ENCODE measurements around the gene SERINC3. TPM values are rescaled to one million over a fixed set of nuclear protein-coding genes. Genes with fewer than 3 reads are reported as not detected.

SERINC3 gene
- total RNA-seq, 1 donor from 2014 or later, result 84.4 TPM

DNA sequence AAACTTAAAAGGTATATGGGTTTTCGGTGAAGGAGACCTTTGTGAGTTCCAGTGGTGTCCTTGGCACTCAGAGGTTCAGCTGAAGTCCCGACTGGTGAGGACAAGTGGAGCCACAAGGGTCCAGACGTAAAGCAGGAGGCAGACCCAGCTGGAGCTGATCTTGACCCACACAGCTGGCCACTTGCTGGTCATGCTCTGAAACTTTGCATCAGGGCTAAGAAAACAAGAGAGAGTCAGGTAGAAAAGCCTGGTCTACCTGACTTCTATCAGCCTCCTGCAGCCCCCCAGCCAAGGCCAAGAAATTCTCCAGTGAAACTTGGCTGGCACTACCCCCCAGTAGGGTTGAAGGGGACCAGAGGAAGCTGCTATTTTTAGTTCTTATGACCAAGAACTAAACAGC is 21.6 kb downstream of the SERINC3 start:
- ATAC-seq (ENCODE audit: poor library complexity), result no peak
- no peak for DNase-seq
- intact Hi-C loops (cut with DNase I), result no loop called here

DNA sequence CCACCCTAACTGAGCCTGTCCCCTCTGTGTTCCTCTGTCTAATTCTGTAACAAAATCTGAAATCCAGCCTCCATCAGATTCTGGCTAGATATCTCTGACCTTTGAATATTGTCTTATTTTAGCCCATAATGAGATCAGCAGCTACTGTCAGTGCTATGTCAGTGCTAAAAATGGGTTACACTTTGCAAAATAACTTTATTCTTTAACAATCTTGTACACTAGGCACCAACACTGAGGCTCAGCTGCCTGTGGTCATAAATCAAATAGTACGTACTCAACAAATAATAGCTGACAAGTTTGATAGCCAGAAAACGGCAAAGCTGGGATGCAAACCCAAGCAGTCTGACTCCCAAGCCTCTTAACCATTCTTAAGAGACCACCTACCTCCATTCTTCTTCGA is 24.1 kb downstream of the SERINC3 start:
- ATAC-seq (ENCODE audit: poor library complexity), result no peak
- intact Hi-C loops (cut with DNase I), result no loop called here

DNA sequence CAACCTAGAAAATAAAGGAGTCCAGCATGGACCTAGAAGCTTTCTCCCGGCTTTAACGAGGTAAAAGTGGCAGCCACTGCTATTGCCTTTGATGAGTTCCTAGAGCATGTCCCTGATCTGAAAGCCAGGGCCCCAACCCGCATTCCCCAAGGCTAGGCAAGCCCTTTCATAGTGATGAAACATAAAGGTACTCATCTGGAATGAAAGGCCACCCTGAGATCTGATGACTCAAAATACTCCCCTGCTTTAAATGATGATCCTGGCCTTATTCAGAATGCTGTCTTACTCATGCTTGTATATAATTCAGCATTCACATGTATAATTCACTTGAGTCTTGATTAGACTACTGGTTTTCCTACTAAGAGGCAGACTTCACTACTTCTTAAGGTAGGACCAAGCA is 24.9 kb downstream of the SERINC3 start:
- DNase-seq, result no peak
- ATAC-seq (ENCODE audit: poor library complexity), result no peak
- intact Hi-C loops (cut with DNase I), result no loop called here

More for the DNA sequence above, 24.1 kb downstream of the SERINC3 start:
- DNase-seq, result no peak

DNA sequence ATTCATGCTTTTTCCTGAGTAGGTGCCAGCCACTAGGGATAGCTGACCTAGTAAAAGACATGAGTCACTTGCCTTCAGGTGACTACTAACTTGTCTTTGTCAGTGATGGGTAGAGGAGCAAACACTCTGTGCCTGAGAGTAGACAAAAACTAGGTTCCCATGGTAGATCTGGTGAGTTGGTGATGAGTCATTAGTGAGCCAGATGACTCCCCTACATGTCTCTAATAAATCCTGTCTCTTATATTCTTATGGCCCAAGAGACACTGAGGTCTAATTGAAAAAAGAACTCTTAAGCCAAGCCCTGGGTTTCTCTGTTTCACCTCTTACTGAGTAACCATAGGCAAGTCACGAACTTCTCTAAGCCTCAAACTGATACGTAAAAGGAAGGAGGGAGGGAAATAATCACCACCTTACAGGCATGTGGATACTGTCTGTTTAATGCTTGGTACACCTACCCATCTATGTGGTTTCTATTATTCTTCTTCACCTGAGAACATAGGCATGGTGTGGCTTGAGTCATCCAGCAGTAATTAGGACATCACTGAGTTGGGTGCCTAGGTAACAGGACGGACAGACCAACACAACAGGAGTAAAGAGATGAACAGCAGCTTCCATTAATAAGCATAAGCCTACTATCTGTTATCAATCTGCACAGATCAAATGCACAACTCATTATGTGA is 25.9 kb downstream of the SERINC3 start:
- intact Hi-C loops (cut with DNase I), result no loop called here
- ATAC-seq (ENCODE audit: poor library complexity) (no peak), DNase-seq (no peak)

DNA sequence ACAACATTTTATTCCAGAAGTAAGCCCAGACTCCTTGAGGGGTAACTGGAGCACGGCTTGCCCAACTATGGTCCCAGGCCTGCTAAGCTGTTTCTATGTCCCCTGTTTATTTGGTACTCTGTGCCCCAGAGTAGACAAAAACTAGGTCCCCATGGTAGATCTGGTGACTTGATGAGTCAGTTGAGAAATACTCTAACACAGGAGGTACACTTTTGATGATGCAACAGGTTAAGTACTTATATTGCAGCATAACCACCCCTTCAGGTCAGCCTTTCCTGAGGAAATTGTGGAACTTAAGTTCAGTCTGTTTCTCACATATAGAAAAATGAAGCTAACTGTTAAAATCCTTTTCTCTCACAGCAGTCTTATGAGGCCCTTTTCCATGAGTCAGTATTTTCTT is 26.6 kb downstream of the SERINC3 start:
- DNase-seq, result no peak
- no peak for ATAC-seq (ENCODE audit: poor library complexity)
- intact Hi-C loops (cut with DNase I), result no loop called here

DNA sequence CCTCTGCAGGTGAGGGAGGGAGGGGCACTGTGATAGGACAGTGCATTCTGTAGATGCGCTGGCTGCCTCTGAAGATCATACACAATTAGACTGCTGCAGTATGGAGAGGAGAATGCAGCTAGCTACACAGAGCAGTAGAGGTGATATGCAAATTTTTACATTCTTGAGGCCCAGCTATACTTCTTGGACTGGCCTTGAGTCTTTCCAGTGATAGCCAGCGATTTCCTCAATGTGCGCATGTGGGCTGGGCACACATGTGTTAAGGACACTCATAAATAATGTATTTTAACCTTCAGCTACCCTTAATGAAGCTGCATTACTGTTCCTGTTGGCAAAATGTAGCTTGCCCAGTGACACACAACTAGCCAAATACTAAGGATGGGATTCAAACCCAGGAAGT is 27.2 kb downstream of the SERINC3 start:
- ATAC-seq (ENCODE audit: poor library complexity) (no peak), DNase-seq (no peak)
- intact Hi-C loops (cut with DNase I), result no loop called here

DNA sequence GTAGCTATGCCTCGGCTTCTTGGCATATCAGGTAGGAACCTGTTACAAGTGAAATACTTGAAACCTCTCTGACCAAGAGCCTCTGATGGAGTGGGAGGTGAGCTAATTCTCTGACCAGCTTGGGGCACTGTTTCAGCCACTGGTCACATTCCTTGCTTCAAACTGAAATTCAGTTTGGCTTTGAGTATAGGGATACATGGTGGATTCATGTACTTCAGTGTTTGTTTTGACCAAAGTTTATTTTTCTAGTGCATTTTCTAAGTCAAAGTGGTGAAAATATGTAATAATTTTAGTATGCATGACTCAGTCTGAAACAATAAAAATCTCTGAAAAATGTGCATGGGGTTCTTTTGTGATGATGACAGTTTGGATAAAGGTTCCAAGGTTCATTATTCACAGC is 27.6 kb downstream of the SERINC3 start:
- intact Hi-C loops (cut with DNase I), result no loop called here

DNA sequence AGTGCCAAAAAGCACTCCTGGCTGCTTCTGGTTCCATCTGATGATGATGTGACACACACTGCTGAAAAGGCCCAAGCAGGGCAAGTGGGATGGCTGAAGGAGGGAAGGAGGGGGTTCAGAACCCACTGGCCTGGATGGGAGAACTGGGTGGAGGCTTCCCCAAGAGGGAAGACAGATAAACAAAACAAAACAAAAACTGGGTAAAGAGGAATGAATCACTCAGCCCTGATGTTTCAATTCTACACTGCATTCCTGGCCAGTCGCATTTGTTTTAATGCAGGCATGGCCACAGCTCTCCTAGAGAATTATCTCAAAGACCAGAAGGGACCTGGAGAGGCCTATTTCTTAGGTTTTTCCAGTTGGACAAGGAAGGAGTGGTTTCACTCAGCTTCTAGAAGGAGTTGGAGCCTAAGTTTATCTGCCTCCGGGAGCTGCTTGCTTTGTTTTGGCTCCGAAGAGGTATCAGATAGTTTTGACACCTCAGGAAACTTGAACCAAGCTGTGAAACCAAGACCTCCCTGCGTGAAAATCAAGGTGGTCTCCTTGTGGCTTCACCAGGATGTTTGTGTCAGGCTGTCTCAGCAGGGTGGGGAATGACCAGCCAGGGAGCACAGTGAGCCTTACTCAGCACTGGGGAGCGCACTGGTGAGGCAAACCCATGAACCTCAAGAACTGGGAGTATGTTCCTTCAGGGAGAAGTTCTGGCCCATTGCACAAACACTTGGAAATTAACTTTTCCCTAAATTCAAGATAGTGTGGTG is 30.1 kb downstream of the SERINC3 start:
- ATAC-seq (ENCODE audit: poor library complexity), result peak; percentile 72
- DNase-seq, result no peak
- intact Hi-C loops (cut with DNase I), result no loop called here

More for the DNA sequence above, 27.6 kb downstream of the SERINC3 start:
- ATAC-seq (ENCODE audit: poor library complexity) (no peak), DNase-seq (no peak)

DNA sequence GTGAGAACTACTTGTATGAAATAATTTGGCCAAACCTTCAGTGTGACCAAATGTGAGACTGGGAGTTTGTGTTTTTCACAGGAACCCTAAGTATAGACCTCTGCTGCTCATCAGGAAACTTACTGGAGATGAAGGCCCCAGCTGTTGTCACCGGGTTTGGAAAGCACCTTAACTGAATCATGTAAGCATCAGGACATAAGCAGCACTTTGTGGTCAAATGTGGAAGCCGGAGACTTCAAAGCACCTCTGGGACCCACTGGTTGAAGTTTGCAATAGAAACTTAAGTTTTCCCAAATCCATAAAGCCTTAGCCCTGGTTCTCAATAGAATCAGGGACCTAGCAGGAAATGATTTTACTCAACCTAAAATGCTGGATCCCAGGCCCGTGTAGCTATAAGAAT is 31.9 kb downstream of the SERINC3 start:
- DNase-seq (no peak), ATAC-seq (ENCODE audit: poor library complexity) (no peak)
- intact Hi-C loops (cut with DNase I), result no loop called here

DNA sequence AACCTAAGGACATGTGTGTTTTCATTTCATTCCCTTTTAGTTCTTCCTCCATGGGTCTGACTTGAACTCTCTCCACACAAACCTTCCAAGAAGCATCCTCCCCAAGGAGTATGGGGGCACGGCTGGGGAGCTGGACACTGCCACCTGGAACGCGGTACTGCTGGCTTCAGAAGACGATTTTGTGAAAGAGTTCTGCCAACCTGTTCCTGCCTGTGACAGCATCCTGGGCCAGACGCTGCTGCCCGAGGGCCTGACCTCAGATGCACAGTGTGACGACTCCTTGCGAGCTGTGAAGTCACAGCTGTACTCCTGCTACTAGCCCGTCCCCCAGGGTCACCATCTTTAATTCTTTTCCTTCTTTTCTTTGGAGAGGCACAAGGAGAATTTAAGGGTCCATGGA is 32.6 kb downstream of the SERINC3 start:
- DNase-seq (no peak), ATAC-seq (ENCODE audit: poor library complexity) (no peak)
- intact Hi-C loops (cut with DNase I), result no loop called here

DNA sequence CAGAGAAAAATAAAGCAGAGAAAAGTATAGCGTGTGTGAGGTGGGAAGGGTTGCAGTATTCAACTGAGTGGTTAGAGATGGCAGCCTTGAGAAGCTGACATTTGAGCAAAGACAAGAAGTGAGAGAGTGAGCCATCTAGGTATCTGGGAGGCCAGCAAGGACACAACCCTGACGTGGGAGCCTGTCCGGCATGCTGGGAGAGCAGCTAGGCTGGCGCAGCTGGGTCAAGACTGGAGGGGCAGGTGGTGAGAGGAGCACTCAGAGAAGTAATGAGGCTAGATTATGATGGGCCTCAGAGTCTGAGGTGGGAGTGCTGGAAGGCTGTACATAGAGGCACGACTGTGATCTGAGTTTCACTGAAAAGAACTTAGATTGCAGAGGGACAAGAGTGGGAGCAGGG is 33.3 kb downstream of the SERINC3 start:
- no peak for DNase-seq
- ATAC-seq (ENCODE audit: poor library complexity), result no peak
- intact Hi-C loops (cut with DNase I), result no loop called here

DNA sequence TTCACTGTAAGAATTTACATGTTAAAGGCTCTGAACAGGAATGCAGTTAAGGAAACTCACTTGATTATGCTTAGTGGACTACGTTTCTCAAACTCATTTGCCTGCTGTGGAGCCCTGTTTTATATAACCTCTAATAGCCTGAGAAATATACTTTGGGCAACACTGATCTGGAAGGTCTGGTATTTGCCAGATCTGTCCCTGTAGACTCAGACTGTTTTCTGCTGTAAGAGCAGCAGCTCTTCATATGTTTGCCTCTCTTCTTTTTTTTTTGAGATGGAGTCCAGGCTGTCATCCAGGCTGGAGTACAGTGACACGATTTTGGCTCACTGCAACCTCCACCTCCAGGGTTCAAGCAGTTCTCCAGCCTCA is 36.1 kb downstream of the SERINC3 start:
- ATAC-seq (ENCODE audit: poor library complexity) (no peak), DNase-seq (no peak)
- intact Hi-C loops (cut with DNase I), result no loop called here

DNA sequence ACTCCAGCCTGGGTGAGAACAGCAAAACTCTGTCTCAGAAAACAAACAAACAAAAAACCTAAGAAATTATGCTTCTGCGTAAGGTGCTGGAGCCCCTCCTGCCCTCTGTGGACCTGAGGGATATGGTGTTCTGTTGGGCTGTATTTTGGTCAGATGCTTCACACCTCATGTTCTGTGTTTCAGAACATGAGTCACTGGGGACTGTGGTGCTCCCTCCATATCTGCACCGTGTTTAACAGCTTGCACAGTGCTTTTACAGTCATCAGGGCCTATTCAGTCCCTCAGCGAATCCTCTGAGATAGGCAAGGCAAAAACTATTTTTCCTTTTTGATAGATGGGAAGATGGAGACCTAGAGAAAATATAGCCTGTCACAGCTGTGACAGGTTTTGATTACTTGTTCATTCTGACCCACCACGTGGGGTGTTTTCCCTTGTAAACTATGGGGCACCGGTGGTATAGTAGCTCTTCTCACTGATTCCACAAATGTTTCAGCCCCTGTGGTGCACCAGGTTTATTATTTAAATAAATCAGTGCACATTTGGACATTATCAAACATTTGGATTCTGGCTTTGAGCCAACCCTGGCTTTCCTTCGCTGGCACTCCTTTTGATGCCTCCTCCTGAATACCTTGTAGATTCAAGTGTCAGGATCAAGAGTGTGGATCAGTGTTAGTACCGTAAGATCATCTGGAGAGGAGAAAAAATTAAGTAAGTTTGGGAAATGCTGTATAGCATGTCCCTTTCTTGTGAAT is 36.6 kb downstream of the SERINC3 start:
- DNase-seq (no peak), ATAC-seq (ENCODE audit: poor library complexity) (no peak)

DNA sequence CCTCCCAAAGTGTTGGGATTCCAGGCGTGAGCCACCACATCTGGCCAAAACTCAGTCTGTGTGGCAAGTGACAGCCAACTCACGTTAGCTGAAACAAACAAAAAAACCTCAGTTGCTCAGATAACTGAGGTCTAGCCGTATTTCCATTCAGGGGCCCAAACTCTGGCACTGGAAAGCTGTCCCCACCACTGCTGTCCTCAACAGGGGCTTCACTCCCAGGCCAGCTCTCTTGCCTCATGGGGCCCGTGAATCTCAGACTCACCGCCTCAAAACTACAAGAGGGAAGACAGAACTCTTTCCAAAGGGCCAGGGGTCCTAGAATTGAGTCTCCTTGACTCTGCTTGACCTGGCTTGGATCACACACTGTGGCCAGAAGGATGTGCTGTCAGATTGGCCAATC is 38.8 kb downstream of the SERINC3 start:
- DNase-seq, result no peak
- ATAC-seq (ENCODE audit: poor library complexity), result no peak
- intact Hi-C loops (cut with DNase I), result no loop called here

More for the DNA sequence above, 36.6 kb downstream of the SERINC3 start:
- intact Hi-C loops (cut with DNase I), result no loop called here

DNA sequence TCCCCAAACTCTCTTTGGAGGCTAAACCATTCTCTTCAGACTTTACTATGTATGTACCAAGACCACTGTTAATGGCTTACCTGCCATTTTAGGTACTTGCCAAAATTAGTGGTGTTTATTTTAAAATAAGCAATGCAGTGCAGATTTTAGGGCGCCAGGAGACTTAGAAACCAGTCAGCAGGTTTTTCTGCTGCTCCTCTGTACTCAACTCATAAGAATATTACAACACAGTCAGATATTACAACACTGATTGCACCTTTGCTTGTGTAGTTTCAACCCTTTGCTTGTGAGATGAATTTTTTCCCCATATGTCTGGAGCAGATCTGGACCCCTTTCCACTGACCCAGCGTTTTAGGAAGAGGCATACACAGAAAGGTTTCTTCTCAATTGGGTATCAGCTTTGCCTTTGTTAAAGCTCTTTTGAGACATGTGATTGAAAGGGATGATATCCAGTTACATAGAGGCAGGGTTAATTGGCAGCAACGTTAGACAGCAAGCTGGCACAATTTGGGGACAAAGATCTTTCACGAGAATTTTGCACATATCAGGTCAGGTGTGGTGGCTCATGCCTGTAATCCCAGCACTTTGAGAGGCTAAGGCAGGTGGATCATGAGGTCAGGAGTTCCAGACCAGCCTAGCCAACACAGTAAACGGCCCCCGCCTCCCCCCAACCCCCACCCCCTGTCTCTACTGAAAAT is 40.0 kb downstream of the SERINC3 start:
- DNase-seq (no peak), ATAC-seq (ENCODE audit: poor library complexity) (no peak)
- intact Hi-C loops (cut with DNase I), result no loop called here

DNA sequence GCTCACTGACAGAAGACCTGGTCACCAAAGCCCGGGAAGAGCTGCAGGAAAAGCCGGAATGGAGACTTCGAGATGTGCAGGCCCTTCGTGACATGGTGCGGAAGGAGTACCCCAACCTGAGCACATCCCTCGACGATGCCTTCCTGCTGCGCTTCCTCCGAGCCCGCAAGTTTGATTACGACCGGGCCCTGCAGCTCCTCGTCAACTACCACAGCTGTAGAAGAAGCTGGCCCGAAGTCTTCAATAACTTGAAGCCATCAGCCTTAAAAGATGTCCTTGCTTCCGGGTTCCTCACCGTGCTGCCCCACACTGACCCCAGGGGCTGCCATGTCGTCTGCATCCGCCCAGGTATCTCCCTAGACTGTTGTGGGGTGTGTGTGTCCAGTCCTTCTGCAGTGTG is 41.8 kb downstream of the SERINC3 start:
- intact Hi-C loops (cut with DNase I), result no loop called here
- DNase-seq (no peak), ATAC-seq (ENCODE audit: poor library complexity) (no peak)

DNA sequence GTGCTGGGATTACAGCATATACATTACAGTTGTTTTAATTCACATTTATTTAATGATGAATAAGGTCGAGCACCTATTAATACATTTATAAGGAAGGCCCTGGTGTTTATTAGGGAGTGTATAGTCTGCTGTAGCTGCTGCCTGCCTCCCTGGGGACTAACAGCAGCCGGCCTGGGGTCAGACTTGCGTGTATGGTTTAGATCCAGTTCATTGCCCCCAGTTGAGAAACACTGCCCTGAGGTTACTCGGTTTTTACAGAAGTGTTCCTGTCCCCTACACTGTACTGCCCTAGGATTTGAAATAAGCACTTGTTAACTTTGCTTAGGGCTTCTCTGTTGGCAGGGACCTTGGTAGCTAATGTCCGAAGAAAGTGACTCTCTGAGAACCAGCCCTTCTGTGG is 42.2 kb downstream of the SERINC3 start:
- ATAC-seq (ENCODE audit: poor library complexity), result no peak
- intact Hi-C loops (cut with DNase I), result no loop called here
- no peak for DNase-seq

DNA sequence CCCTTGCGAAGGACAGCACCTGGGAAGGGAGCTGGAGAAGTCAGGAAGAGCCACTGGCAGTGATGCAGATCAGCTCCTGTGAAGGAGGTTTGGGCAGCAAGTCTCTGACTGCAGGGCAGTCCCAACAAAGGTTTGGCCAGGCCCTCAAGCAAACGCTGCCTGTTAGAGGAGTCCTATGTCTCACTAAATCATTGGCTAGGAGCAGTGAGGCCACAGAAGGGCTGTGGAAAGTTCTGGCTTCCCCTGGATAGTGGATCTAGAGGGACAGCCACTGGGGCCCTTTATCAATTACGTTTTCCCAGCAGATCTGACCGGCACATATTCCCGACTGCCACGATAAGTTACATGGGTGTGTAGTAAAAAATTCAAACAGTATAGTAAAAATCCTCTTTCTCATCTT is 43.7 kb downstream of the SERINC3 start:
- ATAC-seq (ENCODE audit: poor library complexity) (no peak), DNase-seq (no peak)
- intact Hi-C loops (cut with DNase I), result no loop called here

DNA sequence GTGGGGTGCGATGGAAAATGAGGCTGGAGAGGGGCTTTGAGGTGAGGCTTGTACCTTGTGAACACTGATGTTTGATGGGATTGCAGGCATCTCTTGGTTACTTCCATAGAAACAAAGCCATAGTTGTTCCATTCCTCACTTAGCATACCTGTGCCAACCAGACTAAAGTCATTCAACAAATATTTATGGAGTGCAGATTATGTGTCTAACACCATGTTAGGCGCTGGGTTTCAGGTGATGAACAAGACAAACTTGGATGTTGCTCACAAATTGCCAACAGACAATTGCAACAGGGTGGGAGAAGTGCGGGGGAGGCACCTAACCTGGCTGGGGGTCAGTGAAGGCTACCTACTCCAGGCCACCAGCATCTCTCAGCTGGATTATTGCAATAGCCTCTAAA is 44.7 kb downstream of the SERINC3 start:
- intact Hi-C loops (cut with DNase I), result no loop called here
- DNase-seq, result no peak
- ATAC-seq (ENCODE audit: poor library complexity), result no peak

Measured in Right ventricle myocardium superior (tissue), 1 donor.